ENCODE results near the gene HCFC2. TPM values are rescaled to one million over a fixed set of nuclear protein-coding genes. Genes with fewer than 3 reads are reported as not detected.
A peak's percentile ranks its signal among the peaks of the same experiment; 100 is the strongest.

HCFC2 gene
- total and polyA plus RNA-seq, 8 donors = 16.7 to 26.8 (median 25.2) TPM

- intact Hi-C loops (cut with DNase I) = no loop called here
- Histone ChIP-seq H3K36me3 (peaks cover 0 to 7% of the 10 kb centered on the region in 2 donors), H3K4me1 (peaks cover 15 to 54% of the 10 kb centered on the region in 2 donors), H3K27ac (peak overlapping the region; percentile 87 to 88), H3K27me3 (no peaks in the 10 kb centered on the region), H3K4me3 (peak overlapping the region; percentile 62 to 67), H3K9me3 (no peaks in the 10 kb centered on the region)
- DNase-seq (peak in 1 of 4 donors; percentile 16), ATAC-seq (no peak)
- no peak for TF ChIP-seq CTCF (IDR thresholded peaks at IDR 0.05)
These were observed 72.2 kb downstream of the HCFC2 start for GRCh38 chr12:104136577-104136976.

- TF ChIP-seq CTCF (IDR thresholded peaks at IDR 0.05) = no peak
- H3K9me3 ChIP-seq = no peaks in the 10 kb centered on the region
- peak overlapping the region; percentile 62 to 67 for H3K4me3 ChIP-seq
- H3K4me1 ChIP-seq = peaks cover 10 to 47% of the 10 kb centered on the region in 2 donors
- intact Hi-C loops (cut with DNase I) = no loop called here
- H3K27ac ChIP-seq = peak overlapping the region; percentile 87 to 88
- peaks cover 0 to under 1% of the 10 kb centered on the region in 2 donors for H3K36me3 ChIP-seq
- ATAC-seq = peak; percentile 2
- peak; percentile 30 to 90 (median 38) for DNase-seq
- H3K27me3 ChIP-seq = no peaks in the 10 kb centered on the region
These were observed 72.9 kb downstream of the HCFC2 start for GRCh38 chr12:104137001-104137901.

- intact Hi-C loops (cut with DNase I) = no loop called here
- ATAC-seq = peak; percentile 97
- no peaks in the 10 kb centered on the region for H3K36me3 ChIP-seq
These were observed 73.8 kb downstream of the HCFC2 start, which contains the start of gene NFYB for GRCh38 chr12:104137902-104138796. TSS of gene NFYB (minus strand) at chr12:104138210. CDS start at chr12:104135453, 2,757 bp downstream.

GRCh38 chr12:104138797-104139152 lies 74.4 kb downstream of the HCFC2 start:
- no peaks in the 10 kb centered on the region for H3K36me3 ChIP-seq
- TF ChIP-seq CTCF (IDR thresholded peaks at IDR 0.05) = no peak
- H3K9me3 ChIP-seq = no peaks in the 10 kb centered on the region
- peak overlapping the region; percentile 46 to 63 for H3K27ac ChIP-seq
- peaks cover 8 to 36% of the 10 kb centered on the region in 2 donors for H3K4me1 ChIP-seq
- intact Hi-C loops (cut with DNase I) = no loop called here
- DNase-seq (no peak), ATAC-seq (no peak)
- H3K4me3 ChIP-seq = peak overlapping the region; percentile 35 to 67
- H3K27me3 ChIP-seq = no peaks in the 10 kb centered on the region

More at GRCh38 chr12:104137902-104138796, 73.8 kb downstream of the HCFC2 start, which contains the start of gene NFYB:
- peak within 1 kb of the TSS; percentile 87 to 88 for H3K27ac ChIP-seq
- H3K27me3 ChIP-seq = no peaks in the 10 kb centered on the region
- peak within 1 kb of the TSS; percentile 62 to 67 for H3K4me3 ChIP-seq
- DNase-seq = peak; percentile 95 to 98 (median 96)
- TF ChIP-seq CTCF (IDR thresholded peaks at IDR 0.05) = no peak
- H3K4me1 ChIP-seq = peaks cover 8 to 41% of the 10 kb centered on the region in 2 donors
- no peaks in the 10 kb centered on the region for H3K9me3 ChIP-seq
